GM19467 (cell line): ENCODE data around the gene IGFLR1.

Experiments
- ATAC-seq: cut with Tn5 transposase; IDR thresholded peaks from one replicate; pipeline ENCODE4 v1.9.1; 2021; ENCODE audit warnings: mild to moderate bottlenecking, moderate library complexity; ENCODE audit not compliant: unreplicated experiment

IGFLR1 gene

DNA sequence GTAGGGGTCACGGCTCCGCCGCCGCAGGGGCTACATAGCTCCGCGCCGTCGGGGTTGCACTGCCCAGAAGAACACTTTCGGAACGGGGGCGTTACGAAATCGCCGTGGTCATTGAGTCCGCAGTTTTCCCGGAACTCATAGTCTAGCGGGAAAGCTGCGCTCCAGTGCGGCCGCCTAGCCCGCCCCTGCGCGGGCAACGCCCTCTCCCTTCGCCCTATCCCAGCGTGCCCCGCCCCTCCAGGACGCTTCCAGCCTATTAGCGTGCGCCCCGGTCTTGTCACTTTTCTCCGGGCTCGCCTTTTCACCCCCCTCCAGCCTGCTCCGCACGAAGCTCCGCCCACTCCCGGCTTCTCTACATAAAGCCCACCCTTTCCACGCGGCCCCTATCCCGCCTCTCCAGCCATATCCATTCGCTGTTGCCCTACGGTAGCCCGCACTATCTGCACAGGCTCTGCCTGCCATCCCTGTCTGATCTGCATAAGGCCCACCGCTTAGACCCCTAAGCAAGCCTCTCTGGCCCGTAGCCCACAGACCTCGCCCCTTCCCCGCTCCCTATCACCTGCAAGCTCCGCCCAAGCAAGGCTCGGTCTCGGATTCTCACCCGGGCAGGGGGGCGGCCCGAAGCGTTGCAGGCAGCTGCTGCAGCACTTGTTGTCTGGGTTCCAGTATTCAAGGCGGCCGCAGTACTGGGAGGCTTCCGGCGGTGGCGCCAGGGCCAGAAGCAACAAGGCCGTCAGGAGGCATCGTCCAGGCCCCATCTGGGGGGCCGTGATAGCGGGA, 1.6 kb downstream of the IGFLR1 start:
- peak; percentile 44 for ATAC-seq

DNA sequence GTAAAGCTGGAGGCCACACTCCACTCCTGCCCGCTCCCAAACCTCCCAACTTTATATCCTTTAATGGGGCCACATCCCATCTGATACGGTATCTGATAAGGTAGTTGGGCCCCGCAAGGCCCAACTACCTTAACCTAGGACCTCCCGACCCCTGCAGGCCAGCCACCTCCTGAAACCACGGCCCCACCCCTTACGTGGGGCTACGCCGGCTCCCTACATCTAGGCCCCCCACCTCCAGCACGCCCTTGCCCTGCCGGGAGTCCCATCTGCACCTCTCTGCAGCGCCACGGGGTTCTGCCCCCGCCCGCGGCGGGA, 2.2 kb downstream of the IGFLR1 start:
- ATAC-seq: no peak

DNA sequence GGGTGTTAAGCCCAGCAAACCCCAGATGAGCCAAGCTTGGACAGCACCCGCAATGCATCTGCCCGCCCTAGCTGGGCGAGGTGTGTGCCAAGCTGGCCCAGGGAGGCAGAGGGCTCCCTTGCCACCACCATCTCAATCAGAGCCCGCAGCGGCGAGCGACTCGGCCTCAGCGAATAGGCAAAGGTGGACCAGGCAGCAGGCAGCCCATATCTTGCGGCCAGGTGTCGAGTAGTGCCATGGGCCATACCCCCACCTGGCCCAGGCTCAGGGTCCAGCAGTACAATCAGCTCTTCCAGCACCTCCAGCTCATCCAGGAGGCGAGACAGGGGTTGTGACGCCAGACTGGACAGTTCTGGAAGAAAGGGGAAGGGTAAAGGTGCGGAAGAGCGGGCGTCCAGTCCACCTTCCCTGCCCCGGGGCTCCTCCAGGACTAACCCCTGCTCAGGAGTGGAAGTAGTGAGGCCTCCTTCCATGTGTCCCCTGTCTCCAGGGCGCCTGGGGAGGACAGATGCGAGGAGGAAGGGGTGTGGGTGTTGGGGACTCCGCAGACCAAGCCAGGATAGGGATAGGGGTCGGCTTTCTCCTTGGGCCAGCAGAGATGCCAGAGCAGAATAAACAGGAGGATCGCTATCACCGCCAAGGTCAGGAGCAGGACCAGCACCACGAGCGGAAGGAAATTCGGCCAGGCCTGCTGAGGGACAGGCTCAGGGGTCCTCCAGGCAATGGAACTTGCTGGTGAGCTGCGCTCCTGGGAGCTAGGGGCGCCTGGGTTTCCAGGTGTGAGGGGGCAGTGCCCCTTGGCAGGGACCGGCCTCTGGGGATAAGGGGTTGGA, 2.8 kb downstream of the IGFLR1 start:
- no peak for ATAC-seq

DNA sequence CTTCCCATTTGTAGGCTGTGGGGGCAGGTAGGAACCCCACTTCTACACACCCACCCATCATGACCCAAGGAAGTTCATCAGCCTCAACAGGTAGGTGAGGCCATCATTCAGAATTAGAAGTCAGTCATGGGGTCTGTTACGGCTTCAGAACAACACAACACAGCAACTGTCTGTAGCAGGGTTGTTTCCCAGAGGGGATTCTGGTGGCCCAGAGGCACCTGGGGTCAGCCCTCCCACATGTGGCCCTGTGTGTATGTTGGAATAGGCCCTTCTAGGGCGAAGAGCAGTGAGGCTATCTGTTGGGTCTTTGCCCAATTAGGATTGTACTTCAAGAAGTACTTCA, 3.4 kb downstream of the IGFLR1 start:
- ATAC-seq: no peak

DNA sequence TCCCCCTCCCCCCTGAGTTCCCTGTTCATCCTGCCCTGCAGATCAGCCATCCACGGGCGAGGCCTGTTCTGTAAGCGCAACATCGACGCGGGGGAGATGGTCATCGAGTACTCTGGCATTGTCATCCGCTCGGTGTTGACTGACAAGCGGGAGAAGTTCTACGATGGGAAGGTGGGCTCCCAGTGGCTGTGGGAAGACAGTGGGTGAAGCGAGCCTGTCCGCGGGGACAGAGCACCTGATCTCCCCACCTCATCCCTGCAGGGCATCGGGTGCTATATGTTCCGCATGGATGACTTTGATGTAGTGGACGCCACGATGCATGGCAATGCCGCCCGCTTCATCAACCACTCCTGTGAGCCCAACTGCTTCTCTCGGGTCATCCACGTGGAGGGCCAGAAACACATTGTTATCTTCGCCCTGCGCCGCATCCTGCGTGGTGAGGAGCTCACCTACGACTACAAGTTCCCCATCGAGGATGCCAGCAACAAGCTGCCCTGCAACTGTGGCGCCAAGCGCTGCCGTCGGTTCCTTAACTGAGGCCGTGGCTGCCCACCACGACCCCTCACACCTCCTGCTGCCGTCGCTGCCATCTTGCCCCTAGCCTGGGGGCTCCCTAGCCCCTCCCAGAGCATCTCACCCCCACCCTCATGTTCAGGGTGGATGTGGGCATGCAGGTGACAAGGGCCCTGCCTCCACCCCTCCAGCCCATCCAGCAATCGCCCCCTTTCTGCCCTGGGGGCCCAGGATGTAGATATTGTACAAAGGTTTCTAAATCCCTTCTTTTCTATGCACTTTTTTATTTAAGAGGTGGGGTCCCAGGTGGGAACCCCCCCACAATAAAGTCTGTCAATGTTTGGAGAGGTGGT, 4.0 kb downstream of the IGFLR1 start:
- ATAC-seq: no peak

DNA sequence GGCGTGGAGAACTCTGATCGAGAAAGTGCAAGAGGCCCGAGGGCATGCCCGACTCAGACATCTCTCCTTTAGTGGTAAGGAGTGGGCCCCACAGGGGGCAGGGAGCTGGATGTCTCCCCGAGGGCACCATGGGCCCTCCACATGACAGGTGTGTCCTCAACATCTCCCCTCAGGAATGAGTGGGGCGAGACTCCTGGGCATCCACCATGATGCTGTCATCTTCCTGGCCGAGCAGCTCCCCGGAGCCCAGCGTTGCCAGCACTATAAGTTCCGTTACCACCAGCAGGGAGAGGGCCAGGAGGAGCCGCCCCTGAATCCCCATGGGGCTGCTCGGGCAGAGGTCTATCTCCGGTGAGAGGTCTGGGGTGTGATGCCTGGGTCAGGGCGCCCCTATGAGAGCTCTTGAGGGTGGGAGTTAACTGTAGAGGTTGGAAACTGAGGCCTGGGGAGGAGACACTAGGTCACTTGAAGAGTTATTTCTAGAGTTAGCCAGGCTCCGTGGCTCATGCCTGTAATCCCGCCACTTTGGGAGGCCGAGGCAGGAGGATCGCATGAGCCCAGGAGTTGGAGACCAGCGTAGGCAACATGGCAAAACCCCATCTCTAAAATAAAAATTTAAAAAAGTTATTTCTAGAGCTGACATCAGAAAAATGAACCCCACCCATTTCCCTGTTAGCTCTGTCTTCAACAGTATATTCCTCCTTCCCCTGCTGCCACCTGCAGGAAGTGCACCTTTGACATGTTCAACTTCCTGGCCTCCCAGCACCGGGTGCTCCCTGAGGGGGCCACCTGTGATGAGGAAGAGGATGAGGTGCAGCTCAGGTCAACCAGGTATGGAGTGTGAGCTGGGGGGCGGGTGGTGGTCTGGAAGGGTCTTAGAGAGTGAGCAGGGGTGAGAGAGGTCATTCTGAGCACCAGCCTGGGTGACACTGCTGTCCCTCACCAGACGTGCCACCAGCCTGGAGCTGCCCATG, 5.1 kb downstream of the IGFLR1 start:
- ATAC-seq: no peak

DNA sequence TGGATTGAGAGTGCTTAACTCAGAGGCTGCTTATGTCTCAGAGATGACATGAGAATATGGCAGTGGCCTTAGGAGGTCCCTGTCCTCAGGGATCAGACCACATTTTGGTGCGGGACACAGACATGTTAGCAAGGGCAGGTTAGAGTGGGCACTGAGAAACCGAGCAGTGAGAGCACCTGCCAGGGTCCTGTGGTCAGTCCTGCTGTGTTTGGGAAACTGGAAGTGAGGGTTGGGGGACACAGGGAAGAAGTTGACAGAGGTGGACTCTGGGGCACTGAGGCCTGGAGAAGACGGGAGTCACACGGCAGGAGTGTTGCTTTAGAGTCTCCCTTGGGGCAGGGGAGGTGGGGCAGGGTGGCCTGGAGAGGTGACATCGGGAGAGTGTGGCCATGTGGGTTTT, 7.4 kb downstream of the IGFLR1 start:
- no peak for ATAC-seq

DNA sequence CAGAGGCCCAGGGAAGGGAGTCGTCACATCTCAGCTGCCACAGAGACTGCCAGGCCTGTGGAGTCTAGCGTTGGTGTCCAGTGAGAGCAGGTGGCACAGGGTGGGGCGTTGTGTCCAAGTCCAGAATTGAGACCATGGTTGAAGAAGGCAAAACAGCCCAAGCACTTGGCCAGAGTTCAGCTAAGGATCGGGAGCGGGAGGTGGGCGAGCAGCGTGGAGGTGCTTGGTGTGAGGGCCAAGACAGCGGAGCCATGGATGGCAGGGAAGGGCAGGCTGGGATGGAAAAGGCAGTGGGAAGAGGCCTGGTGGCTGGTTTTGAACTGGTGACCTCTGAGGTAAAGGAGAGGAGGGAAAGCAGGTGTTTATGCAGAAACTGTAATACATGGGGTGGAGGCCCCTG, 8.0 kb downstream of the IGFLR1 start:
- no peak for ATAC-seq

DNA sequence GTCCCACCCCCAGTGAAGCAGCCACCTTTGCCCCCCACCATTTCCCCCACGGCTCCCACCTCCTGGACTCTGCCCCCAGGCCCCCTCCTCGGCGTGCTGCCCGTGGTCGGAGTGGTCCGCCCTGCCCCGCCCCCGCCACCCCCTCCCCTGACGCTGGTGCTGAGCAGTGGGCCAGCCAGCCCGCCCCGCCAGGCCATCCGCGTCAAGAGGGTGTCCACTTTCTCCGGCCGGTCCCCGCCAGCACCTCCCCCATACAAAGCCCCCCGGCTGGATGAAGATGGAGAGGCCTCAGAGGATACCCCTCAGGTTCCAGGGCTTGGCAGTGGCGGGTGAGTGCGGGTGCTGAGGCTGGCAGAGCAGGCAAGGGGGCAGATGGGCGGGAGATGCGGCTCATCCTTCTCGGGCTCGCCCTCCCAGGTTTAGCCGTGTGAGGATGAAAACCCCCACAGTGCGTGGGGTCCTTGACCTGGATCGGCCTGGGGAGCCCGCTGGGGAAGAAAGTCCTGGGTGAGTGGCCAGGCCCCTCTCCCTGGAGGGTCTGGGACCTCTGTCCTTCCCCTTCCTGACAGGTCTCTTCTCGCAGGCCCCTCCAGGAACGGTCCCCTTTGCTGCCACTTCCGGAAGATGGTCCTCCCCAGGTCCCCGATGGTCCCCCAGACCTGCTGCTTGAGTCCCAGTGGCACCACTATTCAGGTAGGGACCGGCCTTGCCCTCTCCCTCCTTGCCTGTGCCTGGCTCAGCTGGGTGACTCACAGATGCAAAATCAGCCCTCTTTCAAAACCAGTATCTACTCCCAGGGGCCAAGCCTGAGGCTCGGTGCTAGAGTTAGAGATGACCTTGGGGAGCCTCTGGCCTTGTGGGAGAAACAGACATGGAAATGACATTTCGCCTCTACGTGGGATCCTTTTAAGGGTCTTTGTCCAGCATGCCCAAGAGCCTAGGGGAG, 8.8 kb downstream of the IGFLR1 start:
- ATAC-seq: no peak

DNA sequence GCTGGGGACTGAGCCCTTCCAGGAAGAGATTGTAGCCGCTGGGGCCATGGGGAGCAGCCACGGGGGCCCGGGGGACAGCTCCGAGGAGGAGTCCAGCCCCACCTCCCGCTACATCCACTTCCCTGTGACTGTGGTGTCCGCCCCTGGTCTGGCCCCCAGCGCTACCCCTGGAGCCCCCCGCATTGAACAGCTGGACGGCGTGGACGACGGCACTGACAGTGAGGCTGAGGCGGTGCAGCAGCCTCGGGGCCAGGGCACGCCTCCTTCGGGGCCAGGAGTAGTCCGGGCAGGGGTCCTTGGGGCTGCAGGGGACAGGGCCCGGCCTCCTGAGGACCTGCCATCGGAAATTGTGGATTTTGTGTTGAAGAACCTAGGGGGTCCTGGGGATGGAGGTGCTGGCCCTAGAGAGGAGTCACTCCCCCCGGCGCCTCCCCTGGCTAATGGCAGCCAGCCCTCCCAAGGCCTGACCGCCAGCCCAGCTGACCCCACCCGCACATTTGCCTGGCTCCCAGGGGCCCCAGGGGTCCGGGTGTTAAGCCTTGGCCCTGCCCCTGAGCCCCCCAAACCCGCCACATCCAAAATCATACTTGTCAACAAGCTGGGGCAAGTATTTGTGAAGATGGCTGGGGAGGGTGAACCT, 9.6 kb downstream of the IGFLR1 start:
- ATAC-seq: no peak

DNA sequence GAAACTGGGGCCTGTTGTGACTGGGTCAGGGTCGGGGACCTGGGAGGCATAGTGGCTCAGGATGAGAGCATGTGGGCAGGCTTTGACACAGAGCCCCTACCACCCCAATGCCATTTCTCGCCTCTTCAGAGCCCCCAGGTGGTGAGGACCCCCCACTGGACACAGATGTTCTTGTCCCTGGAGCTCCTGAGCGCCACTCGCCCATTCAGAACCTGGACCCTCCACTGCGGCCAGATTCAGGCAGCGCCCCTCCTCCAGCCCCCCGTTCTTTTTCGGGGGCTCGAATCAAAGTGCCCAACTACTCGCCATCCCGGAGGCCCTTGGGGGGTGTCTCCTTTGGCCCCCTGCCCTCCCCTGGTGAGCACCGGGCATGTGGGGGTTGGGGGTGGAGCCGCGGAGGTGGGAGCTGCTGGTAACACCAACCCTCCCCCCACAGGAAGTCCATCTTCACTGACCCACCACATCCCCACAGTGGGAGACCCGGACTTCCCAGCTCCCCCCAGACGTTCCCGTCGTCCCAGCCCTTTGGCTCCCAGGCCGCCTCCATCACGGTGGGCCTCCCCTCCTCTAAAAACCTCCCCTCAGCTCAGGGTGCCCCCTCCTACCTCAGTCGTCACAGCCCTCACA, 10.4 kb downstream of the IGFLR1 start:
- ATAC-seq: no peak

DNA sequence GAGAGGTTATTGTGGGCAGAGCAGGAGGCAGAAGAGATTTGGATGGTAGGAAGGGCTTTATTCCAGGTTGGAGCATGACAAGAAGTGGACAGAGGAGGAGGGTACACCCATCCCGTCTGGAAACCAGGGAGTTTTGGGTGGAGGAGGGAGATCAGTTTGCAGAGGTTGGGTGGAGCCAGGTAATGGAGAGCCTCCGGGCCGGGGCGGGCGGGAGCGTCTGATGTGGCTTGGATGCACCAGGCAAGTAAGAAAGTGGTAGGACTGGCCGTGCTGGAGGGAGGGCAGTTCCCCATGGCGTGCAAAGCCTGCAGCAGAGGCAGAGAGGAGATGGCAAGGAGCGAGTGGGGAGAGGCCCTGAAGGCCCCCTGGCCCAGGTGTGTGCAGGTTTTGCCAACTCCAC, 10.9 kb downstream of the IGFLR1 start:
- ATAC-seq: no peak

DNA sequence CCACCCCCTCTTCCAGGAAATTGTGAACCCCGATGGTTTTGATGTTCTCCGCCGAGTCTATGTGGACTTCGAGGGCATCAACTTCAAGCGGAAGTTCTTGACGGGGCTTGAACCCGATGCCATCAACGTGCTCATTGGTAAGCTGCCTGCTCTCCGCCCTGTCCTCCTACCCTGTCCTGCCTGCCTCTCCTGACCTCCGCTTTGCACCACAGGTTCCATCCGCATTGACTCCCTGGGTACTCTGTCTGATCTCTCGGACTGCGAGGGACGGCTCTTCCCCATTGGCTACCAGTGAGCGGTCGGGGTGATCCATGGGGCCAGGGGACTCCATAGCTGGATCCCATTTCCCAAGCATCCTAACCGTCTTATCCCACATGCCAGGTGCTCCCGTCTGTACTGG, 11.9 kb downstream of the IGFLR1 start:
- ATAC-seq: no peak

DNA sequence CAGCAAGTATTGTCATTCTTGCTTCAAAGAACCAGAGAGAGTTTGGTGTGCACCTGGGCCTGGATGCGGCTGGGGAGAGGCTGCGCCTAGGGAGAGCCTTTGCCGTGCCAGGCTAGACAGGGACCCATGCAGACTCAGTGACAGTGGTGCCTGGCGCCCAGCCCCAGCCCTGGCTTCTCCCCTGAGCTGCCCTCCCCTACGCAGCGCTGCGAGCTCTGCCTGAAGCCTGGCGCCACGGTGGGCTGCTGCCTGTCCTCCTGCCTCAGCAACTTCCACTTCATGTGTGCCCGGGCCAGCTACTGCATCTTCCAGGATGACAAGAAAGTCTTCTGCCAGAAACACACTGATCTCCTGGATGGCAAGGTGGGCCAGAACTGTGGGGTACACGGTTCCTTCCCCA, 12.5 kb downstream of the IGFLR1 start:
- ATAC-seq: no peak

DNA sequence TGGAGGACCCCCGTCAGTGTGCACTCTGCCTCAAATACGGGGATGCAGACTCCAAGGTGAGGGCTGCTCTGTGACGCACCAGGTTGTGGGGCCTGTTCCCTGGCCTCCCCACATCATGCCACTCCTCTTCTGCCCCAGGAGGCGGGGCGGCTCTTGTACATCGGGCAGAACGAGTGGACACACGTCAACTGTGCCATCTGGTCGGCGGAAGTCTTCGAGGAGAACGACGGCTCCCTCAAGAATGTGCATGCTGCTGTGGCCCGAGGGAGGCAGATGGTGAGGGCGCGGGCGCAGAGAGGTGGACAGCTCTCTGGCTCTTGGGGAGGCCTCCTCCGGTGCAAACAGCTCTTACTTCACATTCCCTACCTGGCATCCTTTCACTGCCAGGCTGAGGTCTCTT, 13.2 kb downstream of the IGFLR1 start:
- ATAC-seq: no peak

DNA sequence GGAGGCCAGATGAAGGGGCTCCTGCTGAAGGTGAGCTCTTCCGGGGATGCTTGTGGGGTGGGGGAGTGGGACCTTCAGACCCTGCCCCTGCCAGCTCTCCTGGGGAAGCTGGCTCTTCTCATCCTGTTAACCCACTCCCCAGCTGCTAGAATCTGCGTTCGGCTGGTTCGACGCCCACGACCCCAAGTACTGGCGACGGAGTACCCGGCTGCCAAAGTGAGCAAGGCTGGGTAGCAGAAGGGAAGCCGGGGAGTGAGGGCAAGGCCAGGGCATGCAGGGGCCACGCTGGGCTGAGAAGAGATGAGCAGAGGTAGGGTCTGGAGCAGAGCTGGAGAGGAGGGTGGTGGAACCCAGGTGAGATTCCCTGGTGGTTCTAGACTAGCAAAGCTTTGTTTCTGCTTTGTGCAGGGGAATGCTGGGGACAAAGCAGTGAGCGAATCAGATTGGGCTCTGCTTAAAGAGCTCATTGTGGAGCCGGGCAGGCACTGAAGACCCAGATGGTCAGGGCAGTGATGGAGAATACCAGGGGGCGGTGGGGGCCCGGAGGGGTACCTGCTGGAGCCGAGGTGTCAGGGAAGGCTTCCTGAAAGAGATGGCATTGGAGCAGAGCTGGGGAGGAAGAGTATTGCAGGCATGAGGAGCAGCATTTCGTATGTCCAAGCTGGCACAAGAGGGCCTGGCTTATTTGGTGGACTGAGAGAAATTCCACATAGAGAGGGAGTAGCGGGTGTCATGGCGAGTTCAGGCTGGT, 14.1 kb downstream of the IGFLR1 start:
- ATAC-seq: no peak

DNA sequence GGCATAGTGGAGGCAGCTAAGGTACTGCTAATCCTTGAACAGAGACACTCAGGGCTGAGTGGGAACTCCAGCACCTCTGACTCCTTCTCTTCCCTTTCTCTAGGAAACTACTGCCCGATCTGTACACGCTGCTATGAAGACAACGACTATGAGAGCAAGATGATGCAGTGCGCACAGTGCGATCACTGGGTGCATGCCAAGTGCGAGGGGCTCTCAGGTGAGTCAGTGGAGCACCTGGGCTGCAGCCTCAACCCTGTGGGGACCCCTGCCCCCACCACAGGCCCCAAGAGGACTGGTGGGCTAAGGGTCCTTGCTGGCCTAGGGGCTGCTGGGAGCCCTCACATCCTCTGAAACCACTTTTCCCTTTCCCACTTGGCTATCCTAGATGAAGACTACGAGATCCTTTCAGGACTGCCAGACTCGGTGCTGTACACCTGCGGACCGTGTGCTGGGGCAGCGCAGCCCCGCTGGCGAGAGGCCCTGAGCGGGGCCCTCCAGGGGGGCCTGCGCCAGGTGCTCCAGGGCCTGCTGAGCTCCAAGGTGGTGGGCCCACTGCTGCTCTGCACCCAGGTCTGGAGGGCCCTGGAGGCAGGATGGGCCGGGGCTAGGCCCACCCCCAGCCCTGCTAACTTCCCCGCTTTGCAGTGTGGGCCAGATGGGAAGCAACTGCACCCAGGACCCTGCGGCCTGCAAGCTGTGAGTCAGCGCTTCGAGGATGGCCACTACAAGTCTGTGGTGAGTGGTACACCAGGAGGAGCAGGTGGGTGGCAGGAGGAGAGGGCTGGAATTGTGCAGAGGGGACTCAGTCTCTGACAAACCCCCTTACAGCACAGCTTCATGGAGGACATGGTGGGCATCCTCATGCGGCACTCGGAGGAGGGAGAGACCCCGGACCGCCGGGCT, 14.9 kb downstream of the IGFLR1 start:
- ATAC-seq: no peak
